Activated CD8-positive, alpha-beta memory T cell treated with anti-CD3 and anti-CD28 coated beads, Interleukin-2, amount 50 U/mL, for 48 hours (primary cell): ENCODE data around the gene FOCAD.

ENCODE experiments used
- DNase-seq: peaks from one replicate; pipeline ENCODE4 v3.0.0-alpha.2; 2020

FOCAD gene

GRCh38 chr9:20805766-20806165 is 121.7 kb downstream of the FOCAD start:
- no peak for DNase-seq

- DNase-seq, result no peak
Observed at GRCh38 chr9:20808002-20808401, 123.9 kb downstream of the FOCAD start.

GRCh38 chr9:20811872-20812271 is 127.8 kb downstream of the FOCAD start:
- no peak for DNase-seq

GRCh38 chr9:20815923-20816703 is 132.1 kb downstream of the FOCAD start:
- no peak for DNase-seq

- no peak for DNase-seq
Observed at GRCh38 chr9:20823051-20823450, 139.0 kb downstream of the FOCAD start.

- no peak for DNase-seq
Observed at GRCh38 chr9:20831028-20831427, 147.0 kb downstream of the FOCAD start.

- no peak for DNase-seq
Observed at GRCh38 chr9:20832775-20833174, 148.7 kb downstream of the FOCAD start.

- DNase-seq, result no peak
Observed at GRCh38 chr9:20835377-20836286, 151.6 kb downstream of the FOCAD start.

GRCh38 chr9:20837166-20837565 is 153.1 kb downstream of the FOCAD start:
- no peak for DNase-seq

GRCh38 chr9:20838218-20838617 is 154.2 kb downstream of the FOCAD start:
- DNase-seq, result no peak

GRCh38 chr9:20844916-20845315 is 160.9 kb downstream of the FOCAD start:
- no peak for DNase-seq

GRCh38 chr9:20848490-20848889 is 164.4 kb downstream of the FOCAD start:
- DNase-seq, result no peak

- DNase-seq, result no peak
Observed at GRCh38 chr9:20853866-20854265, 169.8 kb downstream of the FOCAD start.

GRCh38 chr9:20854444-20854843 is 170.4 kb downstream of the FOCAD start:
- no peak for DNase-seq

- DNase-seq, result no peak
Observed at GRCh38 chr9:20863945-20864344, 179.9 kb downstream of the FOCAD start.

GRCh38 chr9:20865347-20865746 is 181.3 kb downstream of the FOCAD start:
- DNase-seq, result no peak

- DNase-seq, result no peak
Observed at GRCh38 chr9:20870115-20870514, 186.1 kb downstream of the FOCAD start.

GRCh38 chr9:20872340-20872977 is 188.4 kb downstream of the FOCAD start:
- DNase-seq, result no peak

- no peak for DNase-seq
Observed at GRCh38 chr9:20873240-20873865, 189.3 kb downstream of the FOCAD start.

- no peak for DNase-seq
Observed at GRCh38 chr9:20880271-20880670, 196.2 kb downstream of the FOCAD start.

GRCh38 chr9:20880675-20881074 is 196.6 kb downstream of the FOCAD start:
- DNase-seq, result no peak

GRCh38 chr9:20884985-20885593 is 201.0 kb downstream of the FOCAD start:
- peak; percentile 63 for DNase-seq
